Aorta (tissue), 5 donors: ENCODE results near the gene SYTL3. TPM values are rescaled to one million over a fixed set of nuclear protein-coding genes. Genes with fewer than 3 reads are reported as not detected.

ENCODE experiments used
- ATAC-seq: fragments of 200-7000 bp; cut with Tn5 transposase; one replicate; pipeline ENCODE4 v1.9.1; 2022; ENCODE audit warnings: moderate library complexity; ENCODE audit not compliant: low FRiP score
- DNase-seq, 2 donors: peaks; one replicate each; pipeline ENCODE4 v3.0.0-alpha.2; 2020
- H3K27ac ChIP-seq, 2 donors: one replicate each; pipeline ENCODE4 v1.5.1; 2013; ENCODE audit warnings: low read length in 2 of 2, mild to moderate bottlenecking in 2 of 2, moderate library complexity in 2 of 2, control low read depth in 1 of 2, inconsistent platforms in 1 of 2, low read depth in 1 of 2
- H3K27me3 ChIP-seq, 2 donors: one replicate each; pipeline ENCODE4 v1.6.1; 2013; ENCODE audit warnings: control low read depth in 1 of 2, low read length in 1 of 2, mild to moderate bottlenecking in 1 of 2, moderate library complexity in 1 of 2; ENCODE audit not compliant: insufficient read depth in 2 of 2, control insufficient read depth in 1 of 2
- H3K36me3 ChIP-seq, 2 donors: one replicate each; pipeline ENCODE4 v1.6.1; 2013; ENCODE audit warnings: control low read depth in 1 of 2, low read length in 1 of 2, mild to moderate bottlenecking in 1 of 2; ENCODE audit not compliant: insufficient read depth in 2 of 2, control insufficient read depth in 1 of 2
- H3K4me1 ChIP-seq, 2 donors: one replicate each; pipeline ENCODE4 v1.6.1; 2013; ENCODE audit warnings: low read length in 2 of 2, control low read depth in 1 of 2, mild to moderate bottlenecking in 1 of 2, moderate library complexity in 1 of 2; ENCODE audit not compliant: insufficient read depth in 2 of 2, control insufficient read depth in 1 of 2
- H3K4me3 ChIP-seq, 2 donors: one replicate each; pipeline ENCODE4 v1.5.1; 2013; ENCODE audit warnings: low read length in 2 of 2, control low read depth in 1 of 2, mild to moderate bottlenecking in 1 of 2
- H3K9me3 ChIP-seq: one replicate; pipeline ENCODE4 v1.6.1; 2013; ENCODE audit warnings: mild to moderate bottlenecking, low read length; ENCODE audit not compliant: control insufficient read depth
- WGBS, 2 donors: extraction: QIAGEN DNeasy Blood & Tissue Kit; methylation state at CpG; one replicate each; pipeline ENCODE4 v1.1.7; 2013; 5-methylcytosine and 5-hydroxymethylcytosine counted together
- intact Hi-C, 2 donors: fragments of 100-400 bp; cut with DNase I; formaldehyde crosslinking; loops; one replicate each; pipeline versions ENCODE4 v1.14.2 to v1.15.0; 2022
- polyA plus RNA-seq, 2 donors: library from polyadenylated mRNA; stranded (reverse); fragments of 200-250 nt; gene quantifications; one replicate each; pipeline ENCODE4 v1.2.3, GENCODE V29; 2013
- total RNA-seq, 2 donors: library from RNA; stranded (reverse); fragmentation: NEBNext Ultra II Directional; extraction: Animal tissue kit (Norgen Biotek cat#: 25700); gene quantifications; one replicate each; pipeline ENCODE4 v1.2.1, GENCODE V29; 2021
- donor health status: healthy with polysubstance abuse.
- donor health status: Bipolar disorder and iron deficiency.
- donor health status: DM: no; HTN: no; CAD: no.
- donor health status: DM: no; HTN: no; CAD: no.
- donor health status: DM: yes; HTN: yes; CAD: no.

SYTL3 gene
- total and polyA plus RNA-seq, 4 donors: 0.64 to 4.7 (median 2.4) TPM

DNA sequence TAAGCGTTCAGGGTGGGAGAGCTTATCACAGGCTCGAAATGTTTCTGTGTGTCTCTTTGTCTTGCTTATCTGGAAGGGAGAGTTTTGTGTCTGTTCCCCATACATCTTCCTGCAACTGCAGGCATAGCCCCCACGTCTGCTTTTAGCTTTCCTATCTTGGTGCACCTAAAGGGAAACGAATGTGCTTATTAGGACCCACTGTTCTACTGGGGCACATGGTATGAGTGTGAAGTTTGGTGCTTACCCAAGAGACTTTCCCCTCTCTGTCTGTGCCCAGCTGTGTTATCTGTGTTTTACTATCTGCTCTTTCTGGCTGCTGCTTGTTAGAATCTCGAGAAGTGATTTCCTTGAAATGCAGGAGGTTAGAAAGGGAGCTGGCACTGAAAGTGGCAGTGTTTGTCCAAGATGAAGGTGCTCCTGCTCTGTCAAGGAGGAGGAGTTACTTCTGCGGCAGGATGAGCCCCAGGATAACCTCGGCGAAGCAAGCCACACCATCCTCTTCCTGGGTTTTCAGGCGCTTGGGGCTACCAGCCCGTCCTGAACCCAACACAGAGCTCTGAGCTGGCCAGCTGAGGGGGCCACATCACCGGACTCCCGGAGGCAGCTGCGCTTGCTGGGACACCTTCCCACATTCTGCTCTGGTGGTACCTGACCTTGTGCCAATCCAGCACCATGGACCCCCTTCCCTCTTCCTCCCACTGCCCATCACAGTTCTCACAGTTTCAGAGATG, 28.7 kb upstream of the SYTL3 start:
- no peak overlapping the region for H3K27ac ChIP-seq
- no peaks in the 10 kb centered on the region for H3K27me3 ChIP-seq
- H3K9me3 ChIP-seq: no peaks in the 10 kb centered on the region
- WGBS, 2 donors: 70 to 77% methylated on average over 13 of the region's 13 CpGs
- peaks cover 0 to 5% of the 10 kb centered on the region in 2 donors for H3K36me3 ChIP-seq
- DNase-seq (no peak), ATAC-seq (no peak)
- intact Hi-C loops: no loop called here
- H3K4me3 ChIP-seq: no peak overlapping the region
- no peaks in the 10 kb centered on the region for H3K4me1 ChIP-seq

DNA sequence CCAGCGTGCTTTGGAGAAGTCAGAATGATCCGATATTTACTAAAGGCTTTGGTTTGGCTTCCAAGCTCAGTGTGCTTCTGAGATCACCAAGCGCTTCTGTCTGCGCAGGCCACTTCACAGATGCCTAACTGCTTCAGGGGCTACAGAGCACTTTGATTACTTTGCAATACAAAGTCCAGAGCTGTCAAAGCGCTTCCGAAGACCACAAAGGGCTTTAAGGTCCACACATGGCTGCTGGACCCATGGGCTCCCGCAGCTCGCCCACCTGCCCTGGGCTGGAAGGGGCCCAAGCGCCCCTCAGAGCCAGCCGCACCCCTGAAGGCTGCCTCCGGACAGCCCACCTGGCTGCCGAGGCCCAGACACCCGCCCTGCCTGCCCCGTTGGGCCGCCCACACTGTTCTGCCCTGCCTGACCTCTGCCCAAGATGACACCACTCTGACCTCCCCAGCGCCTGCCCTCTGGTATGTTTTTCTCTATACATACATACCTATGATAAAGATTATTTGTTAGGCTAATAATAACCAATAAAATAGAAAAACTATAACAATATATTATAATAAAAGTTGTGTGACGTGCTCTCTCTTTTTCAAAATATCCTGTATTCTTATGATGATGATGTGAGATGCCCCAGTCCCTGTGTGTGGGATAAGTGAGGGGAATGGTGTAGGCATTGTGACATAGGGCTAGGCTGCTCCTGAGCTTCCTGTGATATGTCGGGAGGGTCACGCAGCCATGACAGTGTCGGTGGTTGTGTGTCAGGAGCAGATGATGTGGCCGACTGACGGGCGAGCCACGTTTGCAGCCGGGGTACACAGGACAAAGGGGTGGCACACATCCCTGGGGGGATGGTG, 27.9 kb upstream of the SYTL3 start:
- DNase-seq (no peak), ATAC-seq (no peak)
- WGBS, 2 donors: 92 to 95% methylated on average over 25 of the region's 25 CpGs
- Histone ChIP-seq H3K27me3 (no peaks in the 10 kb centered on the region), H3K4me3 (no peak overlapping the region), H3K4me1 (no peaks in the 10 kb centered on the region), H3K27ac (no peak overlapping the region), H3K9me3 (no peaks in the 10 kb centered on the region), H3K36me3 (peaks cover 0 to 5% of the 10 kb centered on the region in 2 donors)
- intact Hi-C loops: no loop called here

GRCh38 chr6:158622545-158623190, 27.2 kb upstream of the SYTL3 start:
- 79 to 88% methylated on average over 10 of the region's 10 CpGs for WGBS, 2 donors
- Histone ChIP-seq H3K36me3 (peaks cover 0 to 5% of the 10 kb centered on the region in 2 donors), H3K4me1 (no peaks in the 10 kb centered on the region), H3K27me3 (no peaks in the 10 kb centered on the region), H3K4me3 (no peak overlapping the region), H3K9me3 (no peaks in the 10 kb centered on the region), H3K27ac (no peak overlapping the region)
- intact Hi-C loops: no loop called here
- ATAC-seq: no peak
- no peak for DNase-seq

DNA sequence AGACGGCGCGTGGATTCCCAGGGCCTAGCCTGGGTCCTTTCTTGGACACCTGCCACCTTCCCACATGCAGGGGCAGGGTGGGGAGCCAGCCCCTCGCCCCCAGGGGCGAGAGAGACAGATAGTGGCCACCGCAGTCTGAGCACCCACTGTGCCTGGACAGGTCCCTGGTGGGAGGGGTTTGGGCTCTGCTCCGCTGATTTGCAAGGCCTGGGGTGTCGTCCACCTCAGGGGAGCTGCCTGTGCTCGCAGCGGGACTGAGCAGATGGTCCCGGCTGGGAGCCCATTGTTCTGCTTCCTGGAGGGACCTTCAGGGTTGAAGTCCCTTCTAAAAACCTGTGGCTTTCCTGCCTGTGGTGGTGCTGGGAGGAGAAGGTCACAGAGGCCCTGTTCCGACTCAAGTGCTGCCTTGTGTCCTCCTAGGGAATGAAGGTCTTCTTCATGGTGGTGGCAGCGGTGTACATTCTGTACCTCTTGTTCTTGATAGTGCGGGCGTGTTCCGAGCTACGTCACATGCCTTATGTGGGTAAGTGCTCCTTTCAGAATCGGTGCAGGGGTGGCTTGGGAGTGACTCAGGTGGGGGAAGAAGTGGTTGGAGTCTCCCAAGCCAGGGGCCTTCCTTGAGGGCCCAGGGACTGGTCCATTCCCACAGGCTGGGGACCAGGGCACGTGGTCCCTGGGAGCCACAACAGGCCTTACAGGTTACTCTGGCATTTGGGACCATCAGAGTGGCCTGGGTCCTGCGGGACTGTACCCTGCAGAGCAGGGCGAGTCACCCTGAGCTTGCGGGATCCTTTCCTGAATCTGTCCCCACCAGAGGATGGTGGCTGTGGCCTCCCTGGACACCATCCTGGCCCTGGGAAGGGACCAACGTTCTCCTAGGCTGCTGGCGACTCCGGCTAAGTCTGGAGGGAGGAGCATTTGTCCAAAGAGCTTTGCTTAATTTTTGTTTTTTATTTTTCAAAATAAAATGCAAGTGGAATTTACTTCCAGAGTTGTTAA, 24.9 kb upstream of the SYTL3 start:
- H3K27ac ChIP-seq: no peak overlapping the region

DNA sequence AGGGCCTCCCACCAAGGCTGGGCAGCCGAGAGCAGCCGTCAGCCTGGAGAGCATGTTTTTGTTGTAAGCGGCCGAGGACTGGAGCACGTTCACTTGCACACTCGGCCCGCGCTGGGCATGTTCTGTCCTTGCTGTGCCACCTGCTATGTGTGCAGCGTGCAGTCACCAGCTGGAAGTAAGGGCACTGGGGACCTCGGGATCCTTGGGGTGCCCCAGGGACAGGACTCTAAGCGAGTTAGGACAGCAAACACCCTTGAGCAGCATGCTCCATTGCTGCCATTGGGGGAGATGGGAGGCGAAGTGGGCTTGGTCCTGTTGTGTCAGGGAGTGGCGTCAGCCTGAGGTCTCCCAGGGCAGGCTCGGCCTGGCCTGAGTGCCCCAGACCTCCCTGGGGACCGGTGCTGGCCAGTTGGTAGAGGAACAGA, 24.0 kb upstream of the SYTL3 start:
- DNase-seq: peak in 1 of 2 donors; percentile 84
- Histone ChIP-seq H3K9me3 (no peaks in the 10 kb centered on the region), H3K36me3 (peaks cover 0 to 5% of the 10 kb centered on the region in 2 donors), H3K27ac (peak overlapping the region in 1 of 2 donors; percentile 65), H3K4me3 (no peak overlapping the region), H3K27me3 (no peaks in the 10 kb centered on the region), H3K4me1 (no peaks in the 10 kb centered on the region)
- peak; percentile 72 for ATAC-seq
- 43 to 46% methylated on average over 15 of the region's 15 CpGs for WGBS, 2 donors
- intact Hi-C loops: no loop called here

More for the DNA sequence above, 24.9 kb upstream of the SYTL3 start:
- H3K4me3 ChIP-seq: no peak overlapping the region
- H3K36me3 ChIP-seq: peaks cover 0 to 5% of the 10 kb centered on the region in 2 donors
- 93 to 94% methylated on average over 25 of the region's 25 CpGs for whole genome bisulfite sequencing, 2 donors
- no peaks in the 10 kb centered on the region for H3K9me3 ChIP-seq
- no peak for ATAC-seq
- no peaks in the 10 kb centered on the region for H3K27me3 ChIP-seq
- DNase-seq: no peak
- intact Hi-C loops: no loop called here
- H3K4me1 ChIP-seq: no peaks in the 10 kb centered on the region

DNA sequence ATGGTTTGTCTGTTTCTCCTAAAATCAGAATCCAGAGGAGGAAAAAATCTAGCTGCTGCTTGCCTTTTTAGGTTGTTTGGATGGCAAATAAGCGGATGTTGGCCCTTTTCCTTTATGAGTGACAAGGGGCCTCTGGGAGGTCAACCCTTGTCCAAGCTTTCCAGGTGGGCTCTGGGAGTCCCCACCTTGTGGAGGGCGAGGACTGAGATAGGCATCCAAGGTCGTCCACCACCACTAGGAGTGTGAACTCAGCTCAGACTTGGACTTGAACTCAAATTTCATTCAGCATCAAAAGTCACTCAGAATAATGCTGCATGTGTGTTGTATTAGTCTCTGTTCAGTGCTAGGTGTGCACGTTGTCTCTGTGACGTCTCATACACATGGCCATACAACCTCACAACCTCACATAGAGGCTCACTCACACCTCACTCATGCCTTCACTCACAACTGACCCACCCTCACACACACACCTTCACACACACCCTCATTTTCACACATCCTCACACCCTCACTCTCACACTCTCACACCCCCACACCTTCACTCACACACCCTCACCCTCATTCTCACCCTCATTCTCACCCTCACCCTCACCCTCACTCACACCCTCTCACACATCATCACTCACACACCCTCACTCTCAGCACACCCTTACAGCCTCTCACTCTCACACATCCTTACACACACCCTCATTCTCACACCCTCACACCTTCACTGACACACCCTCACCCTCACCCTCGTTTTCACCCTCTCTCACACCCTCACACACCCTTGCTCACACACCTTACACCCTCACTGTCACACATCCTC, 23.3 kb upstream of the SYTL3 start:
- no peak for ATAC-seq
- Histone ChIP-seq H3K36me3 (peaks cover 0 to 3% of the 10 kb centered on the region in 2 donors), H3K4me3 (no peak overlapping the region), H3K27ac (peak overlapping the region in 1 of 2 donors; percentile 13), H3K9me3 (no peaks in the 10 kb centered on the region), H3K4me1 (no peaks in the 10 kb centered on the region), H3K27me3 (no peaks in the 10 kb centered on the region)
- intact Hi-C loops: no loop called here
- WGBS, 2 donors: 42 to 50% methylated on average over 6 of the region's 6 CpGs
- DNase-seq: no peak

GRCh38 chr6:158627168-158627939, 22.5 kb upstream of the SYTL3 start:
- H3K36me3 ChIP-seq: no peaks in the 10 kb centered on the region
- H3K27ac ChIP-seq: no peak overlapping the region
- no peaks in the 10 kb centered on the region for H3K27me3 ChIP-seq
- ATAC-seq (no peak), DNase-seq (no peak)
- no peak overlapping the region for H3K4me3 ChIP-seq
- H3K9me3 ChIP-seq: no peaks in the 10 kb centered on the region
- intact Hi-C loops: no loop called here
- no peaks in the 10 kb centered on the region for H3K4me1 ChIP-seq
- WGBS, 2 donors: 95% methylated on average over 20 of the region's 20 CpGs
